Measurements from ENCODE around the gene PPFIA4. TPM values are rescaled to one million over a fixed set of nuclear protein-coding genes. Genes with fewer than 3 reads are reported as not detected.

Gene PPFIA4
- total and polyA plus RNA-seq, 8 donors, result 0.29 to 2.2 (median 0.89) TPM; not detected in 1

- Histone ChIP-seq H3K9me3 (no peaks in the 10 kb centered on the region), H3K4me3 (no peak overlapping the region), H3K27me3 (peaks cover 0 to 80% (median 37%) of the 10 kb centered on the region in 3 donors), H3K4me1 (peaks cover 27 to 52% (median 46%) of the 10 kb centered on the region in 4 donors), H3K27ac (no peak overlapping the region), H3K36me3 (no peaks in the 10 kb centered on the region)
- intact Hi-C loops (cut with DNase I; ENCODE audit: low total_unique reads), result no loop called here
- peak in 2 of 7 experiments; percentile 10 to 13 for TF ChIP-seq CTCF (IDR thresholded peaks at IDR 0.05)
- TF ChIP-seq POLR2A (IDR thresholded peaks at IDR 0.05), result no peak
- TF ChIP-seq POLR2AphosphoS5 (IDR thresholded peaks at IDR 0.05), result no peak
- no peak for TF ChIP-seq EP300 (IDR thresholded peaks at IDR 0.05)
- WGBS, 5 donors, result 17 to 29% (median 27%) methylated on average over 8 of the region's 8 CpGs
- peak in 1 of 2 donors; percentile 60 for DNase-seq
Observed at GRCh38 chr1:203126151-203126865, 100.0 kb downstream of the PPFIA4 start.

GRCh38 chr1:203126866-203127665 lies 100.8 kb downstream of the PPFIA4 start:
- 15 to 26% (median 22%) methylated on average over 12 of the region's 12 CpGs for WGBS, 5 donors
- H3K27me3 ChIP-seq, result peaks cover 0 to 72% (median 37%) of the 10 kb centered on the region in 3 donors
- peaks cover 27 to 52% (median 46%) of the 10 kb centered on the region in 4 donors for H3K4me1 ChIP-seq
- no peaks in the 10 kb centered on the region for H3K36me3 ChIP-seq
- H3K9me3 ChIP-seq, result no peaks in the 10 kb centered on the region
- H3K27ac ChIP-seq, result peak overlapping the region in 3 of 5 donors; percentile 33 to 52 (median 39)
- intact Hi-C loops (cut with DNase I; ENCODE audit: low total_unique reads), result no loop called here
- no peak for DNase-seq
- TF ChIP-seq EP300 (IDR thresholded peaks at IDR 0.05) (no peak), POLR2AphosphoS5 (IDR thresholded peaks at IDR 0.05) (no peak), CTCF (IDR thresholded peaks at IDR 0.05) (no peak), POLR2A (IDR thresholded peaks at IDR 0.05) (no peak)
- peak overlapping the region; percentile 37 to 52 (median 40) for H3K4me3 ChIP-seq

- intact Hi-C loops (cut with DNase I; ENCODE audit: low total_unique reads), result no loop called here
- Histone ChIP-seq H3K9me3 (no peaks in the 10 kb centered on the region), H3K27ac (peak within 1 kb of the TSS in 3 of 5 donors; percentile 33 to 52 (median 39)), H3K4me3 (peak within 1 kb of the TSS; percentile 37 to 52 (median 40)), H3K4me1 (peaks cover 27 to 52% (median 46%) of the 10 kb centered on the region in 4 donors), H3K27me3 (peaks cover 0 to 65% (median 37%) of the 10 kb centered on the region in 3 donors), H3K36me3 (no peaks in the 10 kb centered on the region)
- TF ChIP-seq CTCF (IDR thresholded peaks at IDR 0.05) (no peak), POLR2AphosphoS5 (IDR thresholded peaks at IDR 0.05) (no peak), EP300 (IDR thresholded peaks at IDR 0.05) (no peak), POLR2A (IDR thresholded peaks at IDR 0.05) (no peak)
- WGBS, 5 donors, result 0 to 1% (median 1%) methylated on average over 14 to 51 of the region's 51 CpGs
- DNase-seq, result peak; percentile 74 to 87
Observed at GRCh38 chr1:203127666-203128430, 101.6 kb downstream of the PPFIA4 start, which contains the start of gene ADORA1. ADORA1 (plus strand) TSS chr1:203127726; CDS start chr1:203128842, 1,116 bp downstream.

GRCh38 chr1:203128431-203128715 lies 102.1 kb downstream of the PPFIA4 start:
- peak overlapping the region; percentile 37 to 52 (median 40) for H3K4me3 ChIP-seq
- H3K9me3 ChIP-seq, result no peaks in the 10 kb centered on the region
- no peaks in the 10 kb centered on the region for H3K36me3 ChIP-seq
- TF ChIP-seq CTCF (IDR thresholded peaks at IDR 0.05) (no peak), EP300 (IDR thresholded peaks at IDR 0.05) (no peak), POLR2A (IDR thresholded peaks at IDR 0.05) (no peak), POLR2AphosphoS5 (IDR thresholded peaks at IDR 0.05) (no peak)
- intact Hi-C loops (cut with DNase I; ENCODE audit: low total_unique reads), result no loop called here
- H3K4me1 ChIP-seq, result peaks cover 27 to 52% (median 46%) of the 10 kb centered on the region in 4 donors
- H3K27ac ChIP-seq, result peak overlapping the region in 3 of 5 donors; percentile 33 to 52 (median 39)
- WGBS, 5 donors, result 10 to 34% (median 18%) methylated on average over 2 to 7 of the region's 7 CpGs
- peaks cover 0 to 59% (median 37%) of the 10 kb centered on the region in 3 donors for H3K27me3 ChIP-seq
- no peak for DNase-seq
